Glomerular visceral epithelial cell (primary cell): ENCODE results near the gene TSSK6.
A peak's percentile ranks its signal among the peaks of the same experiment; 100 is the strongest.

Experiments used
- DNase-seq: peaks from one replicate; pipeline ENCODE4 v3.0.0-alpha.2; 2016; ENCODE audit errors: extremely low spot score

Gene TSSK6

GRCh38 chr19:19464339-19465098 is 50.8 kb downstream of the TSSK6 start:
- DNase-seq, result peak; percentile 43
